Pulmonary artery endothelial cell (primary cell): ENCODE data around the gene CNKSR3. TPM values are rescaled to one million over a fixed set of nuclear protein-coding genes. Genes with fewer than 3 reads are reported as not detected.
"Not testable (repeated sequence)": the region's sequence is repeated elsewhere in the genome, so short reads cannot be mapped to it uniquely, and the experiment has no call there.

Experiments
- DNase-seq: peaks from one replicate; pipeline ENCODE4 v3.0.0-alpha.2; 2011; ENCODE audit warnings: low read depth, low spot score
- total RNA-seq: library from RNA; depleted of rRNA; stranded (reverse); fragments of >200 nt; gene quantifications from 2 replicates; pipeline ENCODE4 v1.2.3, GENCODE V29; 2014

Gene CNKSR3
- total RNA-seq, 1 donor from 2014 or later, result 7.3 TPM

DNA sequence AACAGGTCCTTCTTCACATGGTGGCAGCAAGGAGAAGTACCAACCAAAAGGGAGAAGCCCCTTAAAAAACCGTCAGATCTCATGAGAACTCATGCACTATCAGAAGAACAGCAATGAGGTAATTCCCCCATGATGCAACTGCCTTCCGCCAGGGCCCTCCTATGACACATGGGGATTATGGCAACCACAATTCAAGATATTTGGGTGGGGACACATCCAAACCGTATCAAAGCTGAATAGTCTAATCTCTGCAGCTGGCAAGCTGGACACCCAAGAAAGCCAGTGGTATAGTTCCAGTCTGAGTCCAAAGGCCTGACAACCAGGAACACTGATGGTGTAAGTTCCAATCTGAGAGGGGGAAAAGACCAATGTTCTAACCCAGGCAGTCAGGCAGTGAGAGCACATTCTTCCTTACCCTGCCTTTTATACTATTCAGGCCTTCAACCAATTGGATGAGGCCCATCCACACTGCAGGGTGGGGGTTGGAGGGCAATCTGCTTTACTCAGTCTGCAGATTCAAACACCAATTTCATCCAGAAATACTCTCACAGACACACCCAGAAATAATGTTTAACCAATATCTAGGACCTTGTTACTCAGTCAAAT lies 17.9 kb upstream of the CNKSR3 start:
- no peak for DNase-seq

DNA sequence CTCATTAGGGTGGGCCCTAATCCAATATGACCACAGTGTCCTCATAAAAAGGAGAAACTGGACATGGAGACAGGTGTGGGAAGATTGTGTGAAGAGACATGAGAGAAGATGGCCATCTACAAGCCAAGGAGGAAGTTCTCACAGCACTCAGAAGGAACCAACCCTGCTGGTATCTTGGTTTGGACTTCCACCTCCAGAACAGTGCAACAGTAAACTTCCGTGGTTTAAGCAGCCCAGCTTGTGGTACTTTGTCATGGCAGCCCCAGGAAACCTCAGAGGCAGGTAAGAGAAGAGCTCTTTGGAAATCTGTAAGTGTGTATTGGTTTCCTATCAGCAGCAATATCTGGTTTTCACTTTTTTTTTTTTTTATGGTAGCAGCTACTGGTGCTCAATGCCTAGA lies 16.5 kb upstream of the CNKSR3 start:
- no peak for DNase-seq

DNA sequence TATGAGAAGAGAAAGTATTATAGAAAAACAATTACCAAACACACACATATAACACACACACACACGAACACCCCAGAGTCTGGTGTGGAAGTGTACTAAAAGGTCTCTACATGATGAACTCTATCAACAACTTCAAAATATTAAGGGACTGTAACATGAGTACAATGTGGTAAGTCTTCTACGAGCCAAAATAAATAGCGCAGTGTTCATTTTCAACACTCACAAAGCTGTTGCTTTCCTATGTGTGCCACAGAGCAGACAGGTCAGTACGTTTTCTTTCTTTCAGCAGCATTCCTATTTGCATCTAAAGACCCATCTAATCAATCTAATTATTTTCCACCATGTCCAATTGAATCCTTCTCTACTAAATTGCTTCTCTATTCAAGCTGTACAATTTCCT lies 12.1 kb upstream of the CNKSR3 start:
- DNase-seq, result no peak

DNA sequence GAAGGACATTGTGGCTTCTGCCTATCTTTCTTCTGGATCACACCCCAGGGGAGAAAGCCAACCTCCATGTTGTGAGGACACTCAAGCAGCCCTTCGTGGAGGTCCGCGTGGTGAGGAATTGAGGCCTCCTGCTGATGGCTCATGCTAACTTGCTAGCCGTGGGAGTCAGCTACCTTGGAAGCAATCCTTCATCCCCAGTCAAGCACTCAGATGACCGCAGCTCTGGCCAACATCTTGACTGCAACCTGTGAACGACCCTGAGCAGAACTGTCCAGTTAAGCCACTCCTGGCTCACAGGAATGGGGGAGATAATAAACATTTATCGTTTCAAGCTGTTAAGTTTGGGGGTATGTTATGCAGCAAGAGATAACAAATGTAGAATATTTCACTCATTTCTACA lies 10.9 kb upstream of the CNKSR3 start:
- no peak for DNase-seq

GRCh38 chr6:154520280-154520679 lies 9.8 kb upstream of the CNKSR3 start:
- DNase-seq, result no peak

DNA sequence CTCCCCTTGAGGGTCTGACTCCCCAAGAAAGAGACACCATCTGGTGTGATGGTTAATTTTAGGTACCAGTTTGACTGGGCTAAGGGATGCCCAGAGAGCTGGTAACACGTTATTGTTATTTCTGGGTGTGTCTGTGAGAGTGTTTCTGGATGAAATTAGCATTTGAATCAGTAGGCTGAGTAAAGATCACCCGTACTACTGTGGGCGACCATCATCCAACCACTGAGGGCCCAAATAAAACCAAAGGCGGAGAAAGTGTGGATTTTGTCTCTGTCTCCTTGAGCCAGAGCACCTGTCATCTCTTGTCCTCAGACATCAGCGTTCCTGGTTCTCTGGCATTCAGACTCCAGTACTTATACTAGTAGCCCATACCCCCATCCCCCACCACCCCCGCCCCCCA lies 7.9 kb upstream of the CNKSR3 start:
- DNase-seq, result no peak

GRCh38 chr6:154516276-154516675 lies 5.8 kb upstream of the CNKSR3 start:
- no peak for DNase-seq

DNA sequence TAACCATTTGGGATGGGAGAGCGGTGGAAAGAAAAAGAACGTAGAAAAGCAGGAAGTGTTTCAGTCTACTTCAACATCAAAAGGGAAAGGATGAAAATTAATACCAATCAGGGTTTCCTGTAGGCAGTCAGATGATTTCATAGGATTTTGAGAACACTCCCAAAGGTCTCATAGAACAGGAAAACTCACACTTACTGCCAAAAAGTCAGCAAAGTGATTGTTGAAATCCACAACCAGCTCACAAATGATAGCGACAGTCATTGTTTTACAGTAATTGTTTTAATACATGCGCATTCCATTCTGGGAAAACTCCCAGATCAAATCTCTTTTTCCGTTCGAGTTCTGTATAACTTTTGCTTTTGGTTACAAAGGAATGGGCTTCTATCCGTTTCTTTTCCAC lies 5.3 kb upstream of the CNKSR3 start:
- DNase-seq, result no peak

GRCh38 chr6:154515076-154515475 lies 4.6 kb upstream of the CNKSR3 start:
- not testable (repeated sequence) for DNase-seq

GRCh38 chr6:154514481-154514880 lies 4.0 kb upstream of the CNKSR3 start:
- no peak for DNase-seq

- DNase-seq, result no peak
These were observed 3.3 kb upstream of the CNKSR3 start for GRCh38 chr6:154513601-154514320.

GRCh38 chr6:154512201-154512600 lies 1.7 kb upstream of the CNKSR3 start:
- no peak for DNase-seq

- no peak for DNase-seq
These were observed 1.3 kb upstream of the CNKSR3 start for GRCh38 chr6:154511791-154512190.

- DNase-seq, result no peak
These were observed 903 bp downstream of the CNKSR3 start for GRCh38 chr6:154509421-154510143.

DNA sequence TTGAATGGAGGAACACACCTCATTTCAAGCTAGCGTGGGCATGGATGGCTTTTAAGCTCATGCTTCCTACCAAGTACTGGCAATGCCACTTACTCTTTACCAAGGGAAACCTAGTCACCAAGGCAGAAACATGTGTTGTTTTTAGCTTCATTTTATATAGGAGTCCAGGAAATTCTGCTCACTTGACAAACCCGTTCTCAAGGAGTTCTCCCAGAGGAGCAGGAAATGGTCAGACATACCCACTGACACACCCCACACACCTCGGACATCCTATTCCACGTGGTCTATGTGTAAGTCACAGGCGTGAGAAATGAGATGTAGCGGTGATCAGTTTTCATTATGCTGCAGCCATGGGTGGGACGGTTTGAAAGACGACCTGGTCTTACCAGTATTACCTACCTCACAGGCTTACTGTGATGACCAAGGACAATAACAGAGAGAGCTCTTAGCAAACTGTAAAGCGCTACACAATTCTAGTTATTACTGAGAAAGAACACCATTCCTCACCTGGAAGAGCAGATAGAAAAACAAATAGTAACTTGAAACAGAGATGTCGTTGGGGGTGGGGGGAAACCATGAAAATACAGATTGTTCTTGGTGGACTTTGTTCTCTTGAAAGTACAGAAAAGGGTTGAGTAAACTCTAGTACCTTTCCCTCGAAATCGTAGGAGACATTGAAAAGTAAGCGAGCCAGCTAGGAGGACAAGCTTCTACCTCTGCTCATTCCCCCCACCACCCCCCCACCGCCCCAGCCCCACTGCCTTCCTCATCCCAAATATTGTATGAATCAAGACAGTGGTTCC lies 1.7 kb downstream of the CNKSR3 start:
- DNase-seq, result no peak

DNA sequence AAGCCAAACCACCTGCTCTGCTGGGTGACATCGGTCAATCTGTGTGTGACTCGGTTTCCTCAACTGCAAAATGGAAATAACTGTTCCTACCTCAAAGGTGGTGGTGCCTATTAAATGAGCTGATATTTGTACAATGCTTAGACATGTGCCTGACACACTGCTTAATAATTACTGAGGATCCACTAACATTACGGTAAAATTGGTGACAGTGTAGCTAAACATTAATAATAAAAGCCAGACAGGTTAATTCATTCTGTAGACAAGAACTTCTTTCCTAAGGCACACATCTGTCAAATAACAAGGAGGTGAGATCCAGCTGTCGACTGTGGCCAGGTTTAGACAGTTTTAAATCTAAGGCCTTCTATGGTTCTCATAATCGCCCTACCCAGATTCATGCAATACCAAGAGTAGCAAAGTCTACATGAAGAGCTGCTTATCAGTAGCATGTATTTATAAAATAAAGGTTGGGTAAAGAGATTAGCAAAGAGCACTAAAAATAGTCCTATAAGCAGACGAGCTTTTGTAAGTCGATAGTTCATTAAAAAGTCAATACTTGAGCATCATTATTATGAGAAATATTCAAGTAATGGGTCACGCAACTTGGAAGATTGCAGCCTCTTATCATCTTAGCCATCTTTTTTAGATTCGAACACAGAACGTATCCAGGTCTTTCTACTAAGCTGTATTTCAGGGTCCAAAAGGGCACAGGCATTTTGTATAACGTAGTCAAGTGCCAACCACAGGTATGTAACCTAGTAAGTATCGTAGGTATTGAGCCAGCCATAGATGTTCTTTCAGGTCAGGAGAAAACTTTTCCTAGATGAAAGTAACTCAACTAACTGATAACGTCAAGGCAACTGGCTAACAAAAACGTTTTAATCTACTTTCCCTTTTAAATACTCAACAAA lies 3.2 kb downstream of the CNKSR3 start:
- DNase-seq, result no peak

- DNase-seq, result no peak
These were observed 3.9 kb downstream of the CNKSR3 start for GRCh38 chr6:154506582-154506981.

- DNase-seq, result no peak
These were observed 4.4 kb downstream of the CNKSR3 start for GRCh38 chr6:154506108-154506507.

DNA sequence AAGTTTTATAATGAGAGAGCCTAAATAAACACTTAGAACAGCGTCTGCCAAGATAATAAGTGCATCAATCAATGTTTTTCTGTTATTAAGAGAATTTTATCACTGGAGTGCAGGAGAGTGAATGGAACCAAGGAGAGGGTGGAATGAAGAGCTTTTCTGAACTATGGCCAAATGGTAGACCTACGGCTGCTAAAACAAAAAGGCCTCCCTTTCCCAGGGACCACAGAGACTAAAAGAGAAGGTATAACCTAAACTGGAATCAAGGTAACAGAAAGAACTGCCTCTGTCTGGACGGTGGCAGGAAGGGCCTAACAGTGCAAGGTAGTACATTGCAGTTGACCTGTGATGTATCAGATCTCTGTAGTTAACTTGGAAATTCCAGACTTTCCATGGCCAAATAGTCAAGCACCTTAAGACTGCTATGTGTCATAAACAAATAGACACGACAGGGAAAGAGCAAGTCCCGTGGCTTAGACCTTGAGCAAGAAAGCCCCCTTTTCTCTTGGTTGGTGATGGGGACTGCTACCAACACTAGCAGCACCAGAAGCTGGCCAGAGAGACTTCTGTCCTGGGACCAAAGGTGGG lies 5.5 kb downstream of the CNKSR3 start:
- no peak for DNase-seq

DNA sequence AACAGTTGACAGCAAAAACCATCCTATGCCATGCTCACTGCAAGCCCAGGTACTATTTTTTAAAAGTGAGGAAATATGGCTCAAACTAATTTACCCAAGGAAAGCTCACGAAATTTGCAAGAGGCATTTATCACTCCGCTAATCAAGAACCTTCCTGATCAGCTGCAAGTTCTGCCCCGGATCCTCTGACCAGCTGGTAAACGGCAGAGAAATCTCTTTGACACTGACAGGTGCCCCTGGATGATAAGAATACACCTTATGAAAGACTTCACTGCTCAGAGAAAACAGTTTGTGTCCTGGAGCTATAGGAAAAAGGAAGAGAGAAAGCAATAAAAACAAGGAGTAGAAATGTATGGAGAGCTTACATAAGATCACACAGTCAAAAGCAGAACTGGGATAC lies 6.4 kb downstream of the CNKSR3 start:
- DNase-seq, result no peak
